Gastroesophageal sphincter (tissue), 3 donors: Measurements from ENCODE around the gene ROR2.

Experiments used
- EP300 ChIP-seq: sonication (generic); formaldehyde crosslinking; IDR thresholded peaks from one replicate; pipeline ENCODE4 v1.6.1; 2017; ENCODE audit warnings: antibody characterized with exemption, mild to moderate bottlenecking
- POLR2AphosphoS5 ChIP-seq: sonication (generic); formaldehyde crosslinking; IDR thresholded peaks from one replicate; pipeline ENCODE4 v1.6.1; 2017; ENCODE audit warnings: antibody characterized with exemption
- TF ChIP-seq, protein P1 (sequence below), 4 experiments: fragments of 200-600 bp in 2 of 4; fragments of 450-650 bp in 2 of 4; sonication (generic) in 1 of 4; IDR thresholded peaks; one replicate each; pipeline ENCODE4 v1.5.1; 2017 to 2019; ENCODE audit warnings: antibody characterized with exemption in 4 of 4, mild to moderate bottlenecking in 2 of 4, moderate library complexity in 2 of 4

- TF ChIP-seq EP300 (no peak), POLR2AphosphoS5 (no peak)
- TF ChIP-seq, protein P1, sequence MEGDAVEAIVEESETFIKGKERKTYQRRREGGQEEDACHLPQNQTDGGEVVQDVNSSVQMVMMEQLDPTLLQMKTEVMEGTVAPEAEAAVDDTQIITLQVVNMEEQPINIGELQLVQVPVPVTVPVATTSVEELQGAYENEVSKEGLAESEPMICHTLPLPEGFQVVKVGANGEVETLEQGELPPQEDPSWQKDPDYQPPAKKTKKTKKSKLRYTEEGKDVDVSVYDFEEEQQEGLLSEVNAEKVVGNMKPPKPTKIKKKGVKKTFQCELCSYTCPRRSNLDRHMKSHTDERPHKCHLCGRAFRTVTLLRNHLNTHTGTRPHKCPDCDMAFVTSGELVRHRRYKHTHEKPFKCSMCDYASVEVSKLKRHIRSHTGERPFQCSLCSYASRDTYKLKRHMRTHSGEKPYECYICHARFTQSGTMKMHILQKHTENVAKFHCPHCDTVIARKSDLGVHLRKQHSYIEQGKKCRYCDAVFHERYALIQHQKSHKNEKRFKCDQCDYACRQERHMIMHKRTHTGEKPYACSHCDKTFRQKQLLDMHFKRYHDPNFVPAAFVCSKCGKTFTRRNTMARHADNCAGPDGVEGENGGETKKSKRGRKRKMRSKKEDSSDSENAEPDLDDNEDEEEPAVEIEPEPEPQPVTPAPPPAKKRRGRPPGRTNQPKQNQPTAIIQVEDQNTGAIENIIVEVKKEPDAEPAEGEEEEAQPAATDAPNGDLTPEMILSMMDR (IDR thresholded peaks at IDR 0.05) = no peak
Observed at GRCh38 chr9:91711755-91712601, 238.1 kb downstream of the ROR2 start.
